Kidney (tissue), 14 donors: Measurements from ENCODE around the gene MAP3K14. TPM values are rescaled to one million over a fixed set of nuclear protein-coding genes. Genes with fewer than 3 reads are reported as not detected.
A peak's percentile ranks its signal among the peaks of the same experiment; 100 is the strongest.

ENCODE experiments used
- DNase-seq, 5 donors: peaks; one replicate each; pipeline ENCODE4 v3.0.0-alpha.2; 2013 to 2020
- FAIRE-seq: peaks from 2 replicates; lab custom pipeline; 2012; peaks lifted over from hg19 to GRCh38; lab: Jason Lieb, UNC
- H3K27ac ChIP-seq, 2 donors: one replicate each; pipeline ENCODE4 v1.7.0; 2013; ENCODE audit warnings: low read depth in 2 of 2, low read length in 2 of 2, inconsistent platforms in 1 of 2
- H3K27me3 ChIP-seq: one replicate; pipeline ENCODE4 v1.7.1; 2013; ENCODE audit warnings: low read length, inconsistent platforms; ENCODE audit not compliant: control insufficient read depth, insufficient read depth
- H3K36me3 ChIP-seq, 3 donors: one replicate each; pipeline versions ENCODE4 v1.7.0 to v1.7.1; 2013; ENCODE audit warnings: low read length in 3 of 3, control low read depth in 1 of 3, inconsistent platforms in 1 of 3; ENCODE audit not compliant: insufficient read depth in 3 of 3, control insufficient read depth in 2 of 3
- H3K4me1 ChIP-seq, 3 donors: one replicate each; pipeline versions ENCODE4 v1.7.0 to v1.7.1; 2013; ENCODE audit warnings: low read length in 3 of 3, inconsistent platforms in 1 of 3, low read depth in 1 of 3; ENCODE audit not compliant: control insufficient read depth in 2 of 3, insufficient read depth in 2 of 3
- H3K4me3 ChIP-seq, 3 donors: one replicate each; pipeline versions ENCODE4 v1.7.0 to v1.8.1; 2013; ENCODE audit warnings: low read length in 3 of 3, control low read depth in 1 of 3, inconsistent platforms in 1 of 3
- H3K9ac ChIP-seq, 3 donors: one replicate each; pipeline versions ENCODE4 v1.7.0 to v1.7.1; 2013; ENCODE audit warnings: low read length in 3 of 3, control low read depth in 1 of 3, inconsistent platforms in 1 of 3
- H3K9me3 ChIP-seq, 3 donors: one replicate each; pipeline versions ENCODE4 v1.7.0 to v1.7.1; 2013; ENCODE audit warnings: low read length in 3 of 3, control low read depth in 1 of 3, inconsistent platforms in 1 of 3; ENCODE audit not compliant: control insufficient read depth in 2 of 3, insufficient read depth in 1 of 3
- CTCF ChIP-seq: IDR thresholded peaks from 3 replicates; pipeline ENCODE4 v1.5.1; 2012; ENCODE audit warnings: mild to moderate bottlenecking, moderate library complexity, borderline replicate concordance; ENCODE audit not compliant: insufficient read depth; ENCODE audit errors: extremely low read depth
- intact Hi-C: fragments of 100-400 bp; cut with DNase I; formaldehyde crosslinking; loops from one replicate; pipeline ENCODE4 v1.11.1; 2022
- polyA plus RNA-seq: library from polyadenylated mRNA; stranded (reverse); fragments of 350-450 nt; fragmentation: Illumina TruSeq; extraction: RNeasy Lipid Tissue Mini Kit (QIAGEN cat#74804); gene quantifications from one replicate; pipeline ENCODE4 v1.2.3, GENCODE V29; 2014; ENCODE audit warnings: low read depth, low replicate concordance; ENCODE audit not compliant: insufficient read depth
- total RNA-seq: library from RNA; stranded (reverse); fragmentation: NEBNext Ultra II Directional; extraction: Animal tissue kit (Norgen Biotek cat#: 25700); gene quantifications from one replicate; pipeline ENCODE4 v1.2.1, GENCODE V29; 2021
- donor health status: control.
- donor health status: control.
- donor health status: control.
- donor health status: control.
- donor health status: control.
- donor health status: DM: yes; HTN: yes; CAD: no.
- donor health status: Normal renal cell carcinoma (clear cell type).

The MAP3K14 gene
- total and polyA plus RNA-seq, 2 donors from 2014 or later, result 7.6 to 24.5 TPM

- intact Hi-C loops, result no loop called here
- TF ChIP-seq CTCF, result no peak
Measured at GRCh38 chr17:45312477-45313420, 4.1 kb downstream of the MAP3K14 start.

GRCh38 chr17:45311760-45312476 lies 4.9 kb downstream of the MAP3K14 start:
- Histone ChIP-seq H3K4me1 (peaks cover 0 to 61% (median 56%) of the 10 kb centered on the region in 3 donors), H3K27me3 (no peaks in the 10 kb centered on the region), H3K4me3 (peak overlapping the region in 2 of 3 donors; percentile 26 to 52), H3K36me3 (no peaks in the 10 kb centered on the region), H3K27ac (peak overlapping the region; percentile 90 to 96), H3K9me3 (no peaks in the 10 kb centered on the region), H3K9ac (peak overlapping the region in 2 of 3 donors; percentile 34 to 77)
- DNase-seq, result peak in 2 of 5 donors; percentile 43 to 88
- no peak for FAIRE-seq
- intact Hi-C loops, result no loop called here
- no peak for TF ChIP-seq CTCF

More at GRCh38 chr17:45312477-45313420, 4.1 kb downstream of the MAP3K14 start:
- H3K4me1 ChIP-seq, result peaks cover 0 to 59% (median 55%) of the 10 kb centered on the region in 3 donors
- peak overlapping the region in 2 of 3 donors; percentile 26 to 52 for H3K4me3 ChIP-seq
- FAIRE-seq (no peak), DNase-seq (no peak)
- peak overlapping the region in 2 of 3 donors; percentile 51 to 77 for H3K9ac ChIP-seq
- H3K27me3 ChIP-seq, result no peaks in the 10 kb centered on the region
- H3K36me3 ChIP-seq, result no peaks in the 10 kb centered on the region
- H3K27ac ChIP-seq, result peak overlapping the region; percentile 90 to 96
- no peaks in the 10 kb centered on the region for H3K9me3 ChIP-seq

GRCh38 chr17:45311401-45311759 lies 5.4 kb downstream of the MAP3K14 start:
- FAIRE-seq (no peak), DNase-seq (no peak)
- H3K36me3 ChIP-seq, result no peaks in the 10 kb centered on the region
- peak overlapping the region in 2 of 3 donors; percentile 34 to 77 for H3K9ac ChIP-seq
- H3K9me3 ChIP-seq, result no peaks in the 10 kb centered on the region
- H3K27me3 ChIP-seq, result no peaks in the 10 kb centered on the region
- intact Hi-C loops, result no loop called here
- no peak for TF ChIP-seq CTCF
- peaks cover 0 to 61% (median 56%) of the 10 kb centered on the region in 3 donors for H3K4me1 ChIP-seq
- H3K4me3 ChIP-seq, result peak overlapping the region in 2 of 3 donors; percentile 26 to 52
- H3K27ac ChIP-seq, result peak overlapping the region; percentile 90 to 96
